Stimulated activated CD4-positive, alpha-beta T cell treated with anti-CD3 and anti-CD28 coated beads, Interleukin-2, amount 100 ng/mL, for 4 hours (primary cell): Measurements from ENCODE around the gene MMP25.

Experiments used
- DNase-seq: peaks from one replicate; pipeline ENCODE4 v3.0.0-alpha.2; 2020; ENCODE audit warnings: low read depth

MMP25 gene

GRCh38 chr16:3017794-3018506 lies 28.4 kb upstream of the MMP25 start, which contains the start of gene CLDN6:
Gene CLDN6 (minus strand): TSS chr16:3018183. CDS start chr16:3016021, 2,162 bp downstream.
- DNase-seq: no peak

DNA sequence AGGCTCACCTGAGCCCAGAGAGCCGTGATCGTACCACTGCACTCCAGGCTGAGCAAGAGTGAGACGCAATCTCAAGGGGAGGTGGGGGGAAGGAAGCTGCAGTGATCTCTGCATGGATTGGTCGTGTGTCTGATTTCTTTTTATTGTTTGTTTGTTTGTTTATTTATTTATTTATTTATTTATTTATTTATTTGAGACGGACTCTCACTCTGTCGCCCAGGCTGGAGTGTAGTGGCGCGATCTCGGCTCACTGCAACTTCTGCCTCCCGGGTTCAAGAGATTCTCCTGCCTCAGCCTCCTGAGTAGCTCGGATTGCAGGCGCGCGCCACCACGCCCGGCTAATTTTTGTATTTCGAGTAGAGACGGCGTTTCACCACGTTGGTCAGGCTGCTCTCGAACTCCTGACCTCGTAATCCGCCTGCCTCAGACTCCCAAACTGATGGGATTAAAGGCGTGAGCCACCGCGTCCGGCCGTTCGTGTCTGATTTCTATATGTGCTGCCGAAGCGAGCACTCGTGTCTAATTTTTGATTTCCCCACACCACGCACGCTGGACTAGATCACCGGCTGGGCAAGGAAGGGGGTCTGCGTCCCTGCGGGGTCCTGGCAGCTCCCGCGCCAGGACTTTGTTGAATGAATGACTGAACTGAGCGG lies 26.6 kb upstream of the MMP25 start:
- no peak for DNase-seq

DNA sequence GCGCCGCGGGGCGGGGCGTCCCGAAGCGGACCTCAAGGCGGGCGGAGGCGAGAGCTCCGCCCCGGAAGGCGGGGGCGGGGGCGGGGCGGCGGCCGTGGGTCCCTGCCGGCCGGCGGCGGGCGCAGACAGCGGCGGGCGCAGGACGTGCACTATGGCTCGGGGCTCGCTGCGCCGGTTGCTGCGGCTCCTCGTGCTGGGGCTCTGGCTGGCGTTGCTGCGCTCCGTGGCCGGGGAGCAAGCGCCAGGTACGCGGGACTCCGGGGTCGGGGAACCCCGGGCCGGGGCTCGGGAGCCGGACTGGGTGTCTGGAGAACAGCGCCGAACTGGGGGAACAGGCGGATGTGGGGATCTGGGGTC lies 26.1 kb upstream of the MMP25 start, which contains the start of gene TNFRSF12A:
Gene TNFRSF12A (plus strand): TSS at position 122 of the 357 bp plus-strand sequence. CDS start 30 bp downstream, at position 152.
- no peak for DNase-seq

DNA sequence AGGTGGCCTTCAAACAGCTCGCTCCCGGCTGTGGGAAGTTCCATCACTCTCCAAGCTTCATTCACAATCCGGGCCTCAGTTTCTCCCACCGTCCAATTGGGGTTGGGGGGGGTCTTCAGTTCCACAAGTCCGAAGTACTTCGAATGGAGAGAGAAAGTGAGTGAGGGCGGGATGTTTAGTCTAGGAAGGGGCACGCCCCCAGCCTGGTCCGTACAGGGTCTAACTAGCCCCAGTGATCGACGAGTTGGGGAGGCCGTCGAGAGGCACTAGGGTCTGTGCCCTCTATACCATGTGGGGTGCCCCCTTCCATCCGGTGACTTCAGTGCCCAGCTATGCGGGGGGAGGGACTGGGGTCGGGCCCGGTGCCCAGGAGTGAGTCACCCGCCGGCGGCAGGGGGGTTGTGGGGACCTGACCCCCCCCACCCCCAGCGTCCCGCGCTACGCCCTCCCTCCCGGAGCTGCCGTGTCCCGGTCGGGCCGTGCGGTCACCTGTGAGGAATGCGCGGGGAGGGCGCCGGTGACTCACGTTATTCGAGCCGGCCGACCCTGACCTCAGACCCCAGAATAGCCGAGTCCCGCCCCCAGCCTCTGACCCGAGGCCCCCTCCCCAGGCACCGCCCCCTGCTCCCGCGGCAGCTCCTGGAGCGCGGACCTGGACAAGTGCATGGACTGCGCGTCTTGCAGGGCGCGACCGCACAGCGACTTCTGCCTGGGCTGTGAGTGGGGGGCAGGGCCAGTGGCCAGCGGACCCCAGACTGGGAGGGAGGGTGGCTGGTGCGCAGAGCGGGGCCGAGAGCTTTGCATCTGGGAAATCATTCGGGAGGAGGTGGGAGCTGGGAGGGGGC lies 25.5 kb upstream of the MMP25 start:
- DNase-seq: peak; percentile 62

DNA sequence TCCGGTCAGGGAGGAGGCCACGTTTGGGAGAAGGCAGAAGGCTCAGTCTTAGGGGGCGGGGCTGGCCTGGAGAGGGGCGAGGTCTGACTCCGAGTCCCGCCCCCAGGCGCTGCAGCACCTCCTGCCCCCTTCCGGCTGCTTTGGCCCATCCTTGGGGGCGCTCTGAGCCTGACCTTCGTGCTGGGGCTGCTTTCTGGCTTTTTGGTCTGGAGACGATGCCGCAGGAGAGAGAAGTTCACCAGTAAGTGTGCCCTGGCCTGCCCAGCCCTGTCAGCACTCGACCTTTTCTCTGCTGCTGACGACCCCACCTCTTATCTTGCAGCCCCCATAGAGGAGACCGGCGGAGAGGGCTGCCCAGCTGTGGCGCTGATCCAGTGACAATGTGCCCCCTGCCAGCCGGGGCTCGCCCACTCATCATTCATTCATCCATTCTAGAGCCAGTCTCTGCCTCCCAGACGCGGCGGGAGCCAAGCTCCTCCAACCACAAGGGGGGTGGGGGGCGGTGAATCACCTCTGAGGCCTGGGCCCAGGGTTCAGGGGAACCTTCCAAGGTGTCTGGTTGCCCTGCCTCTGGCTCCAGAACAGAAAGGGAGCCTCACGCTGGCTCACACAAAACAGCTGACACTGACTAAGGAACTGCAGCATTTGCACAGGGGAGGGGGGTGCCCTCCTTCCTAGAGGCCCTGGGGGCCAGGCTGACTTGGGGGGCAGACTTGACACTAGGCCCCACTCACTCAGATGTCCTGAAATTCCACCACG lies 24.7 kb upstream of the MMP25 start:
- DNase-seq: peak; percentile 84

DNA sequence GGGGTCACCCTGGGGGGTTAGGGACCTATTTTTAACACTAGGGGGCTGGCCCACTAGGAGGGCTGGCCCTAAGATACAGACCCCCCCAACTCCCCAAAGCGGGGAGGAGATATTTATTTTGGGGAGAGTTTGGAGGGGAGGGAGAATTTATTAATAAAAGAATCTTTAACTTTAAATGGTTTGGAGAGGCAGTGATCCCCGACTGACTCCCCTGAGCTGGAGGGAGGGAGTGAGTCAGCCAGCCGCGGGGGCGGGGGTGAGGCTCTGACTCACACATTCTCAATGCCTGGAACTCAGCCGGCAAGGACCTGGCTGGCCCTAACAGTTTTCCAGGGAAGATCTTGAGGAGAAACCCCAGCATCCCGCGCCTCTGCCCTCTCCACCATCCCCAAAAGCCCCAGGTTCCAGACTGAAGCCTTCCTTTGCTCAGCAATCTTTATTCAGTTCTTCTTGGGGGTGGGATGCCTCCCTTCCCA lies 24.1 kb upstream of the MMP25 start:
- DNase-seq: peak; percentile 91

DNA sequence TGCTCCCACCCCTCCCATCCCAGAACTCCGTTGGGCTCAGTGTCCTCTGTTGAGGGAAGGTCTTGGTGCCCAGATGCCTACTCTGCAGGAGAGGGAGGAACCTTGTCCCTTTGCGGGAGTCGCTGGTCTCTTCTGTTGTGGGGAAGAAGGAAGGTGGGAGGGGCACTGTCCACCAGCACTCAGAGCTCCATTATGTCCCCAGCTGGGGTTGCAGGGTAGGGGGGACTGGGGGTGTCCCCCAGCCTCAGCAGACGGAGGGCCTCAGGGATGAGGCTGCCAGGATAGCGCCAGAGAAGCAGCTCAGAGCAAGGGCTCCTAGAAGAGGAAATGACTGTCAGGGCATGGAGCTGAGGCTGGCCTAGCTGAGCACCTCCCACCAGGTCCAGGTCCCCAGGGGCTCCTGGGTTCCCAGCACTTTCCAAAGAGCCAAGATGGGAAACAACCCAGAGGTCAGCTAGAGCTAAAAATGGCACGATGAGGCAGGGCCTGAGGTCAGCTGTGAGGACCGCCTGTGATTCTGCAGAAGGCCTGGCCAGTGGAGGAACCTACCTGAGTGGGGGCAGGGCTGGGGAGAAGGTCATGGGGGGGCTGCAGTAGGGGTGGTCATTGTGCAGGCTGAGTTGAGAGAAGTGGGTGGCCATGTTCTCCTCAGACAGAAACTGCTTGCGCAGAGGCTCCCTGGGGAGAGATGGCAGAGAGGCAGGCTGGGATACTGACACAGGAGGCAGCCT lies 23.5 kb upstream of the MMP25 start:
- no peak for DNase-seq

- DNase-seq: no peak
Observed at GRCh38 chr16:3023415-3023668, 23.0 kb upstream of the MMP25 start.

DNA sequence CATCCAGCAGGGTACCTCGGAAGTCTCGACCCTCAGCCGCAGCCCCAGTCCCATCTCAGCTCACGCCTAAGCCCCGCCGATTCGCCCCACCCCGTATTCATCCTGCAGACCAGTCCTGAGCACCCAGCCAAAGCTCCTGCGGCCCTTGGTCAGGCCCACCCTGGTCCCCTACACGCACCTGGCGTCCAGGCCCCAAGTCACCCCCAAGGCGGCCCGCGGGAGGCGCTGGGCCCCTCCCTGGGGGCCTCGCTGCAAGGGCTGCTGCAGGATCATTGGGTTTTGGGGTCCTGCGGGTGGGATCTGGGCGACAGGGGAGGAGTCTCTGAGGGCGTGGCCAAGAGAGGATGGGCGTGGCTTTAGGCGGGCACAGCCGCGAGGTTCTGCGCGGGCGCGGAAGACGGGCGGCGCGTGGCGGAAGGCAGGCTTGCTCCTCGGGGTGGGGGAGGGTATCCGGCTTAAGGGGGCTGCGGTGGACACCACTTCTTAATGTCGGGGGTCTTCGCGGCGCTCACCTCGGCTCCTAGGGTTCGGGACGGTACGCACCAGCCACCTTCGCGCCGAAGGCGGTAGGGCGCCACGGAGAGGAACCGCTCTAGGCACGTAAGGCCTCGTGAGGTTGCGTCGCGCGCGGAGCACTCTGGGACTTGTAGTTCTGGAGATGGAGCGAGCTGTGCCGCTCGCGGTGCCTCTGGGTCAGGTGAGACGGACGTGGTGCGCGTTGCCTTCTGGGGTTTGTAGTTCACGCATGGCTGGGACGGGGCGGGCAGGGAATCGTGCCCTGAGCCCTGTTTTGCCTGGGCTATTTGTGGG lies 22.5 kb upstream of the MMP25 start, which contains the start of the genes HCFC1R1 and THOC6:
Gene HCFC1R1 (minus strand): TSS at position 274 of the 810 bp plus-strand sequence. CDS start 1 bp downstream, at position 273.
Gene THOC6 (plus strand): TSS at position 367 of the 810 bp plus-strand sequence. CDS start 292 bp downstream, at position 659.
- DNase-seq: peak; percentile 95

- DNase-seq: no peak
Observed at GRCh38 chr16:3025032-3026002, 21.0 kb upstream of the MMP25 start.

DNA sequence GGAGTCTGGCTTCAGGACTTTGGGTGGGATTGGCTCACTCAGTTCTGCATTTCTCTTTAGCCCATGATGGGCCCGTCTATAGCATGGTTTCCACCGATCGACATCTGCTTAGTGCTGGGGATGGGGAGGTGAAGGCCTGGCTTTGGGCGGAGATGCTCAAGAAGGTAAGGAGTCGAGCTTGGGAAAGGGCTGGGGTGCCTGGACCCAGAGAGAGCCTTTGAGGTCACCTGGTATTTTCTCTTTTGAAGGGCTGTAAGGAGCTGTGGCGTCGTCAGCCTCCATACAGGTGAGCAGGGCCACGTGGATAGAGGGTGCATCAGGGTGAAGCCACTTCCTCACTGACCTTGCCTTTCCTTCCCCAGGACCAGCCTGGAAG lies 20.4 kb upstream of the MMP25 start:
- no peak for DNase-seq

DNA sequence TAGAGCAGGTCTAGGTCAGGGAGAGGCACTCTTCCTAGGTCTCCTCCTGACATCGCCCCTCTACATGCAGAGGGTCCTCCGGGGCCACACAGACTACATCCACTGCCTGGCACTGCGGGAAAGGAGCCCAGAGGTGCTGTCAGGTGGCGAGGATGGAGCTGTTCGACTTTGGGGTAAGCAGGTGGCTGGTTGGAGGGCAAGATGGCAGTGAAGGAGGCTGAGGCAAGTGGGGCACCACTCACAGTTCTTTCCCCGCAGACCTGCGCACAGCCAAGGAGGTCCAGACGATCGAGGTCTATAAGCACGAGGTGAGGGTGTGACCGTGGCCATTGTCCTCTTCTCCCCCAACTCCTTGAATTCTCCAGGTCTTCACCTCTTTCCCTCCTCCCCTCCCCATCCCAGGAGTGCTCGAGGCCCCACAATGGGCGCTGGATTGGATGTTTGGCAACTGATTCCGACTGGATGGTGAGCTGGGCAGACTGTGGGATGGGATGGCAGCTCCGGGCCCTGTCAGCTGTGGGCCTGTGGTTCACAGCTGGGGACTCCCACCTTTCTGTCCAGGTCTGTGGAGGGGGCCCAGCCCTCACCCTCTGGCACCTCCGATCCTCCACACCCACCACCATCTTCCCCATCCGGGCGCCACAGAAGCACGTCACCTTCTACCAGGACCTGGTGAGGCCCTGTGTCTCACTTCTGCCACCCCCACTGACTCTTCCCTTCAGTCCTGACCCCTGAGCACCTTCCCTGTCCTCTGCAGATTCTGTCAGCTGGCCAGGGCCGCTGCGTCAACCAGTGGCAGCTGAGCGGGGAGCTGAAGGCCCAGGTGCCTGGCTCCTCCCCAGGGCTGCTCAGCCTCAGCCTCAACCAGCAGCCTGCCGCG lies 19.5 kb upstream of the MMP25 start:
- DNase-seq: no peak

DNA sequence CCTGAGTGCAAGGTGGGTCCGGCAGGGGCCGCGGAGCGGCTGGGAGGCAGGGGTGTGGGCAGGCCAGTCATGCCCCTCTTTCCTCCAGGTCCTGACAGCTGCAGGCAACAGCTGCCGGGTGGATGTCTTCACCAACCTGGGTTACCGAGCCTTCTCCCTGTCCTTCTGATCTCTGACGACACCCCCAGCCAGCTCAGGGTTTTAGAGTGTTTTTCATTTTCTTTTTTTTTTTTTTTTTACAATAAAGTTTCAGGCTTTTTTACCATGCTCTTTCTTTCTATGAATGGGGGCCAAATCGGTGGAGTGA lies 18.9 kb upstream of the MMP25 start:
- DNase-seq: no peak

GRCh38 chr16:3027983-3028715 lies 18.2 kb upstream of the MMP25 start:
- DNase-seq: peak; percentile 82

- DNase-seq: no peak
Observed at GRCh38 chr16:3028716-3029319, 17.5 kb upstream of the MMP25 start.

- no peak for DNase-seq
Observed at GRCh38 chr16:3029491-3030221, 16.7 kb upstream of the MMP25 start.
